ENCODE data around the gene MOB2.

GRCh38 chr11:1508986-1509385 is 22.4 kb upstream of the MOB2 start:
- TF ChIP-seq CTCF (IDR thresholded peaks at IDR 0.05; ENCODE audit: insufficient read depth, low read depth, low read length) (no peak), EZH2 (IDR thresholded peaks at IDR 0.05; ENCODE audit: insufficient read depth, low read length) (no peak)
